ENCODE data around the gene ATXN7L1. TPM values are rescaled to one million over a fixed set of nuclear protein-coding genes. Genes with fewer than 3 reads are reported as not detected.

Gene ATXN7L1
- total and polyA plus RNA-seq, 2 of the 4 experiments (the other 2 are of a cell fraction) = 3.5 to 4.3 TPM

- Histone ChIP-seq H4K91ac (ENCODE audit: insufficient read depth, low read depth, low read length) (no peak overlapping the region), H3K9me1 (ENCODE audit: insufficient read depth, low read length) (no peaks in the 10 kb centered on the region; the same call in 1 of the 2 replicates), H2BK15ac (ENCODE audit: low read depth, low read length) (no peak overlapping the region), H3K9ac (ENCODE audit: low read depth, low read length) (no peak overlapping the region), H3K14ac (replicated peaks; ENCODE audit: low read depth, low read length) (no peak overlapping the region), H3K4ac (ENCODE audit: low read depth, low read length) (no peak overlapping the region), H3K27me3 (ENCODE audit: control insufficient read depth, insufficient read depth, low read length) (no peaks in the 10 kb centered on the region), H4K20me1 (ENCODE audit: insufficient read depth, low read length) (no peaks in the 10 kb centered on the region), H3K18ac (ENCODE audit: low read depth, low read length) (no peak overlapping the region), H4K8ac (ENCODE audit: low read depth in 2 of 2, low read length in 2 of 2) (no peak overlapping the region), H3K79me1 (ENCODE audit: low read depth in 1 of 2, low read length in 2 of 2) (no peaks in the 10 kb centered on the region), H3K56ac (ENCODE audit: extremely low read depth, insufficient read depth, low read length) (no peak overlapping the region), H2AFZ (replicated peaks; ENCODE audit: low read length, poor library complexity) (no peak overlapping the region), H3K36me3 (ENCODE audit: control insufficient read depth, insufficient read depth, low read length) (peaks cover 18% of the 10 kb centered on the region), H3K23ac (ENCODE audit: low read depth, low read length) (no peak overlapping the region), H2BK20ac (ENCODE audit: low read depth, low read length) (no peak overlapping the region), H2AK5ac (ENCODE audit: low read depth, low read length) (no peak overlapping the region), H2BK120ac (ENCODE audit: low read depth, low read length) (no peak overlapping the region), H3K4me3 (ENCODE audit: insufficient read depth, low read depth, low read length) (no peak overlapping the region), H3K4me1 (ENCODE audit: control insufficient read depth, insufficient read depth, low read length) (no peaks in the 10 kb centered on the region; the same call in 1 of the 2 replicates), H3K9me3 (ENCODE audit: control insufficient read depth, insufficient read depth, low read length) (no peaks in the 10 kb centered on the region), H3K4me2 (ENCODE audit: low read depth, low read length) (no peak overlapping the region), H2BK5ac (ENCODE audit: low read depth, low read length, poor library complexity, severe bottlenecking) (no peak overlapping the region), H3K27ac (ENCODE audit: insufficient read depth, low read length) (no peak overlapping the region), H4K5ac (ENCODE audit: low read depth, low read length) (no peak overlapping the region), H2AK9ac (replicated peaks; ENCODE audit: low read depth, low read length, poor library complexity) (no peak overlapping the region)
- no peak for DNase-seq
- BruUV-seq (replicated peaks) = no TSS peak
- WGBS, 2 experiments (ENCODE audit: extremely low coverage in 2 of 2, insufficient read length in 1 of 2) = no CpG with 5 or more reads among the region's 2 CpGs
- dilution Hi-C loops (cut with HindIII; ENCODE audit: low sequenced_read_pairs, unreplicated experiment) = no loop called here
- no peak for ATAC-seq (ENCODE audit: low read depth)
- ChIA-PET CTCF (no interaction called here), POLR2A (ENCODE audit: unreplicated experiment) (no interaction called here)
- in situ Hi-C loops (cut with MboI; ENCODE audit: low sequenced_read_pairs) = no loop called here
- intact Hi-C loops (cut with micrococcal nuclease) = no loop called here
- TF ChIP-seq MAZ (IDR thresholded peaks at IDR 0.05; ENCODE audit: borderline replicate concordance, low read depth, low read length) (no peak), FOS (IDR thresholded peaks at IDR 0.05; ENCODE audit: low read depth, low read length) (no peak), RAD21 (IDR thresholded peaks at IDR 0.05; ENCODE audit: low read length) (no peak), MAFK (IDR thresholded peaks at IDR 0.05; ENCODE audit: low read depth, low read length) (no peak), POLR2A (IDR thresholded peaks at IDR 0.05; ENCODE audit: low read depth, low read length) (no peak), NFE2L2 (IDR thresholded peaks at IDR 0.05; ENCODE audit: low read depth, low read length) (no peak), SMC3 (IDR thresholded peaks at IDR 0.05; ENCODE audit: low read depth, low read length) (no peak), CTCF (conservative IDR thresholded peaks at IDR 0.05; ENCODE audit: low read depth, low read length) (no peak), BHLHE40 (IDR thresholded peaks at IDR 0.05; ENCODE audit: low read depth, low read length) (no peak), CEBPB (IDR thresholded peaks at IDR 0.05; ENCODE audit: low read depth, low read length) (no peak), MXI1 (IDR thresholded peaks at IDR 0.05; ENCODE audit: borderline replicate concordance, low read depth, low read length) (no peak), CHD1 (IDR thresholded peaks at IDR 0.05; ENCODE audit: low read depth, low read length) (no peak), RFX5 (IDR thresholded peaks at IDR 0.05; ENCODE audit: low read depth, low read length) (no peak)
Measured at GRCh38 chr7:105625986-105626385, 250.4 kb downstream of the ATXN7L1 start.

Data from IMR-90 (cell line).